Hepatocyte (in vitro differentiated cells): ENCODE data around the gene XYLT1.

Source experiments
- EZH2 ChIP-seq: fragments of 200-600 bp; sonication (generic); IDR thresholded peaks from 2 replicates; pipeline ENCODE4 v1.6.1; 2016; ENCODE audit warnings: antibody characterized with exemption, mild to moderate bottlenecking, borderline replicate concordance
- TF ChIP-seq, protein P1 (sequence below): fragments of 200-600 bp; sonication (generic); IDR thresholded peaks from 2 replicates; pipeline ENCODE4 v1.5.1; 2016; ENCODE audit warnings: antibody characterized with exemption, mild to moderate bottlenecking; ENCODE audit not compliant: poor library complexity

GRCh38 chr16:17320009-17320408 lies 150.8 kb downstream of the XYLT1 start:
- TF ChIP-seq, protein P1, sequence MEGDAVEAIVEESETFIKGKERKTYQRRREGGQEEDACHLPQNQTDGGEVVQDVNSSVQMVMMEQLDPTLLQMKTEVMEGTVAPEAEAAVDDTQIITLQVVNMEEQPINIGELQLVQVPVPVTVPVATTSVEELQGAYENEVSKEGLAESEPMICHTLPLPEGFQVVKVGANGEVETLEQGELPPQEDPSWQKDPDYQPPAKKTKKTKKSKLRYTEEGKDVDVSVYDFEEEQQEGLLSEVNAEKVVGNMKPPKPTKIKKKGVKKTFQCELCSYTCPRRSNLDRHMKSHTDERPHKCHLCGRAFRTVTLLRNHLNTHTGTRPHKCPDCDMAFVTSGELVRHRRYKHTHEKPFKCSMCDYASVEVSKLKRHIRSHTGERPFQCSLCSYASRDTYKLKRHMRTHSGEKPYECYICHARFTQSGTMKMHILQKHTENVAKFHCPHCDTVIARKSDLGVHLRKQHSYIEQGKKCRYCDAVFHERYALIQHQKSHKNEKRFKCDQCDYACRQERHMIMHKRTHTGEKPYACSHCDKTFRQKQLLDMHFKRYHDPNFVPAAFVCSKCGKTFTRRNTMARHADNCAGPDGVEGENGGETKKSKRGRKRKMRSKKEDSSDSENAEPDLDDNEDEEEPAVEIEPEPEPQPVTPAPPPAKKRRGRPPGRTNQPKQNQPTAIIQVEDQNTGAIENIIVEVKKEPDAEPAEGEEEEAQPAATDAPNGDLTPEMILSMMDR: no peak
- TF ChIP-seq EZH2: no peak
